KMS-11 (cell line): ENCODE measurements around the gene IFITM2.

ENCODE experiments used
- H2AFZ ChIP-seq: fragments of 200-600 bp; sonication (generic); 2 replicates; pipeline ENCODE4 v1.6.1; 2016; ENCODE audit warnings: antibody characterized with exemption, mixed run types, low read depth
- H3K27ac ChIP-seq: fragments of 200-600 bp; sonication (generic); 2 replicates; pipeline ENCODE4 v1.6.1; 2016; ENCODE audit warnings: mild to moderate bottlenecking, mixed run types
- H3K27me3 ChIP-seq: fragments of 200-600 bp; sonication (generic); 2 replicates; pipeline ENCODE4 v1.6.1; 2017; ENCODE audit warnings: mild to moderate bottlenecking, low read depth, mixed run types, moderate library complexity; ENCODE audit not compliant: insufficient read depth
- H3K36me3 ChIP-seq: fragments of 200-600 bp; sonication (generic); 2 replicates; pipeline ENCODE4 v1.6.1; 2017; ENCODE audit warnings: mild to moderate bottlenecking, mixed run types; ENCODE audit not compliant: insufficient read depth
- H3K4me1 ChIP-seq: fragments of 200-600 bp; sonication (generic); 2 replicates; pipeline ENCODE4 v1.6.1; 2016; ENCODE audit warnings: mild to moderate bottlenecking, low read depth, mixed run types; ENCODE audit not compliant: poor library complexity, severe bottlenecking
- H3K4me2 ChIP-seq: fragments of 200-600 bp; sonication (generic); 2 replicates; pipeline ENCODE4 v1.7.0; 2016; ENCODE audit warnings: mild to moderate bottlenecking, mixed run types
- H3K4me3 ChIP-seq: fragments of 200-600 bp; sonication (generic); IDR thresholded peaks from 2 replicates; pipeline ENCODE4 v1.6.1; 2017; ENCODE audit warnings: low read depth, low read length, mixed read lengths; ENCODE audit not compliant: insufficient read depth
- H3K79me2 ChIP-seq: fragments of 200-600 bp; sonication (generic); 2 replicates; pipeline ENCODE4 v1.6.1; 2016; ENCODE audit warnings: low read depth, mixed run types; ENCODE audit not compliant: insufficient read depth
- H3K9ac ChIP-seq: fragments of 200-600 bp; sonication (generic); 2 replicates; pipeline ENCODE4 v1.6.1; 2016; ENCODE audit warnings: mild to moderate bottlenecking, mixed run types
- H4K20me1 ChIP-seq: fragments of 200-600 bp; sonication (generic); 2 replicates; pipeline ENCODE4 v1.6.1; 2016; ENCODE audit warnings: mild to moderate bottlenecking, mixed run types; ENCODE audit not compliant: insufficient read depth
- TF ChIP-seq, protein P1 (sequence below): fragments of 200-600 bp; sonication (generic); conservative IDR thresholded peaks from 2 replicates; pipeline ENCODE4 v1.6.1; 2017; ENCODE audit warnings: low read depth, mild to moderate bottlenecking, antibody characterized with exemption, low read length, moderate library complexity, mixed read lengths

IFITM2 gene

DNA sequence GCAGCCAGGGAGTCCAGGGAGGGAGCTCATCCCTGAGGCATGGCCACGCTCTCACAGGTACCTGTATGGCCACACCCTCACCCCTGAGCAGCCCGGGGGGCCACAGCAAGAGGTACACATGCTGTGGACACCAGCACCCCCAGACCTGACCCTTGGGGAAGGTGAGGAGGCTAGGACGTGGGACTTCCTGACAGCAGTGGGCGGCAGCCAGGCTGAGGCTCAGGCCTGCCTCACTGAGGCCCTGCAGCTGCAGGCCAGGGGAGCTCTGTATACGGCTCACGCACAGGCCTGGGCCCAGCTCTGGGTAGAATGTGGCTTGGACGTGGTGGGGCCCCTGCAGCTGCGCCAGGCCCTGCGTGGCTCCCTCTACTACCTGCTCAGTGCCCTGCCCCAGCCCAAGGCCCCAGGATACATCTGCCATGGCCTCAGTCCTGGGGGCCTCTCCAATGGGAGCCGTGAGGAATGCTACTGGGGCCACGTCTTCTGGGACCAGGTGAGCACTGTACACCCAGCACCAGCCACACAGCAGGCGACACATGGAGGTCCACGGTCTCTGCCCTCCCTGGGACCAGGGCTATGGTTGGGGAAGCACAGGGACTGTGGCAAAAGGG, 16.9 kb upstream of the IFITM2 start:
- H3K9ac ChIP-seq, result no peak overlapping the region
- H3K27ac ChIP-seq, result no peak overlapping the region
- no peak overlapping the region for H2AFZ ChIP-seq
- no peaks in the 10 kb centered on the region for H3K36me3 ChIP-seq
- TF ChIP-seq, protein P1, sequence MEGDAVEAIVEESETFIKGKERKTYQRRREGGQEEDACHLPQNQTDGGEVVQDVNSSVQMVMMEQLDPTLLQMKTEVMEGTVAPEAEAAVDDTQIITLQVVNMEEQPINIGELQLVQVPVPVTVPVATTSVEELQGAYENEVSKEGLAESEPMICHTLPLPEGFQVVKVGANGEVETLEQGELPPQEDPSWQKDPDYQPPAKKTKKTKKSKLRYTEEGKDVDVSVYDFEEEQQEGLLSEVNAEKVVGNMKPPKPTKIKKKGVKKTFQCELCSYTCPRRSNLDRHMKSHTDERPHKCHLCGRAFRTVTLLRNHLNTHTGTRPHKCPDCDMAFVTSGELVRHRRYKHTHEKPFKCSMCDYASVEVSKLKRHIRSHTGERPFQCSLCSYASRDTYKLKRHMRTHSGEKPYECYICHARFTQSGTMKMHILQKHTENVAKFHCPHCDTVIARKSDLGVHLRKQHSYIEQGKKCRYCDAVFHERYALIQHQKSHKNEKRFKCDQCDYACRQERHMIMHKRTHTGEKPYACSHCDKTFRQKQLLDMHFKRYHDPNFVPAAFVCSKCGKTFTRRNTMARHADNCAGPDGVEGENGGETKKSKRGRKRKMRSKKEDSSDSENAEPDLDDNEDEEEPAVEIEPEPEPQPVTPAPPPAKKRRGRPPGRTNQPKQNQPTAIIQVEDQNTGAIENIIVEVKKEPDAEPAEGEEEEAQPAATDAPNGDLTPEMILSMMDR, result no peak
- H3K4me2 ChIP-seq, result no peak overlapping the region
- H4K20me1 ChIP-seq, result no peaks in the 10 kb centered on the region
- H3K27me3 ChIP-seq, result peaks cover 12% of the 10 kb centered on the region
- no peaks in the 10 kb centered on the region for H3K4me1 ChIP-seq
- H3K4me3 ChIP-seq, result no peak overlapping the region
- H3K79me2 ChIP-seq, result no peaks in the 10 kb centered on the region

DNA sequence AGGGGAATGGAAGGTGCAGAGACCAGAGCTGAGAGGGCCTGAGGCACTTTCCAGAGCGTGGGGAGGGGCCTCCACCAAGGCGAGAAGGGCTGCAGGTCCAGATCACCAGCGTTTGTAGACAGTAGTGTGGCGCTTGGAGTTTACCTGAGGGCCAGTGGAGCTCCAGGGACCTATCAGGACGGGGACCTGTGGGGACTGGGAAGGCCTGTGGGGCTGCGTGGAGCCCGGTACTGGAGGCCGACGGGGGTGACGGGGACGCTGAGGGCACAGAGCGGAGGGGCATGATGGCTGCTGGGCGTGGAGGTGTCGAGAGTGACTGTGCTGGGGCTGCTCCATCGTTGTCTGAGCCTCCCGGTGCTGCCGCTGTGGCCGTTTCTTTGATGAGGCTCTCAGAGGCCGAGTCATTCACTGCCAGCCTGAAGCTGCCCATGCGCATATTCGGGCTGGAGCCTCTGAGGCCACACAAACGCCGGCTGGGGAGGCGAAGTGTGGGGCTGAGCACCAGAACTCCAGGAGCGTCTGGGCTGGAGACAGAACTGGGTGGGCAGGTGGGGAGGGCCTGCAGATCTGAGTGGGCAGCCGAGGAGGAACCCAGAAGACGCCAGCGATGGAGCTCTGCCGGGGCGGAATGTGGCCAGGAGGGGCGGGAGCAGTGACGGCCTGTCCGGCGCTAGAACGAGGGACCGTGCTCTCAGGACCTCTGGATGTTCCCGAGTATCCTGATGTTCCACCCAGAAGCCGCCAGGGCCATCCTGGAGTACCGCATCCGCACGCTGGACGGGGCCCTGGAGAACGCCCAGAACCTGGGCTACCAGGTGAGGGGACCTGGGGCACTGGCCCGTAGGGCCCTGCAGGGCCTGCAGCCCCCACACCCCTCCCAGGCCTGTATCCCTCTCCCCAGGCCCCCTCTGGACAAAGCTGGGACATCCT, 16.1 kb upstream of the IFITM2 start:
- no peaks in the 10 kb centered on the region for H3K79me2 ChIP-seq
- no peak overlapping the region for H3K4me3 ChIP-seq
- no peak overlapping the region for H3K9ac ChIP-seq
- peaks cover 11% of the 10 kb centered on the region for H3K27me3 ChIP-seq
- H3K27ac ChIP-seq, result no peak overlapping the region
- no peaks in the 10 kb centered on the region for H3K4me1 ChIP-seq
- H4K20me1 ChIP-seq, result no peaks in the 10 kb centered on the region
- no peak overlapping the region for H2AFZ ChIP-seq
- H3K4me2 ChIP-seq, result no peak overlapping the region
- TF ChIP-seq, protein P1, result no peak
- no peaks in the 10 kb centered on the region for H3K36me3 ChIP-seq

DNA sequence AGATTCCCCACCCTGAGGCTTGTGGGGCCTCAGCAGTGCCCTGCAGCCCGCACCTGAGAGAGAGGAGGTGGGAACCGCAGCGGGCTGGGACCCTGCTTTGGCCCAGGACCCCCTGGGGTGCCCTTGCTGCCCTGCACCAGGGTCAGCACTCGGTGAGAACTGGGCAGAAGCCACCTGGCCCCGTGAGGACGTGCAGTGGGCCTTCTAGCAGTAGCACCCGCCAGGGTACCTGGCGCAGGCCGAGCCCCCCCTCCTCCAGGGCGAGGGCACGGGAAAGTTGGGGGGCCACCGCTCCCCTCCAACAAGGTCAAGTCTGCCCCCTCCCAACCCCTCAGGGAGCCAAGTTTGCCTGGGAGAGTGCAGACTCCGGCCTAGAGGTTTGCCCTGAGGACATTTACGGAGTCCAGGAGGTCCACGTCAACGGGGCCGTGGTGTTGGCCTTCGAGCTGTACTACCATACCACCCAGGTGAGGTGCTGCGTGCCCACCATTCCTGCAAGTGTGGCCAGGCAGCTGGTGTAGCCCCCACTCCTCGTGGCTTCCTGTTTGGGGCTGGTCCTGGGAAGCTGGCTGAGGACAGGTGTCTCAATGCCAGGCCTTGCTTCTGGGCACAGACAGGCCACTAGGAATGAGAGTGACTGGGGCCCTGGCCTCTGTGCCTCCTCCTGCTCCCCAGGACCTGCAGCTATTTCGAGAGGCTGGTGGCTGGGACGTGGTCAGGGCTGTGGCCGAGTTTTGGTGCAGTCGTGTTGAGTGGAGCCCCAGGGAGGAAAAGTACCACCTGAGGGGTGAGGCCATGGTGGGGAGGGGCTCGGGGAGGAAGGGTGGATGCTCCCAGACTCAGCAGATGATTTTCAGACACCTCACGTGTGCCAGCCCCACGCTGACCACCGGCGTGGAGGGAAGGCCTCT, 15.2 kb upstream of the IFITM2 start:
- H3K79me2 ChIP-seq, result no peaks in the 10 kb centered on the region
- H3K9ac ChIP-seq, result no peak overlapping the region
- H3K4me1 ChIP-seq, result peaks cover 5% of the 10 kb centered on the region
- no peak overlapping the region for H3K4me3 ChIP-seq
- H3K27ac ChIP-seq, result no peak overlapping the region
- H3K27me3 ChIP-seq, result peaks cover 11% of the 10 kb centered on the region
- H2AFZ ChIP-seq, result no peak overlapping the region
- no peak overlapping the region for H3K4me2 ChIP-seq
- H4K20me1 ChIP-seq, result no peaks in the 10 kb centered on the region
- TF ChIP-seq, protein P1, result no peak
- no peaks in the 10 kb centered on the region for H3K36me3 ChIP-seq

DNA sequence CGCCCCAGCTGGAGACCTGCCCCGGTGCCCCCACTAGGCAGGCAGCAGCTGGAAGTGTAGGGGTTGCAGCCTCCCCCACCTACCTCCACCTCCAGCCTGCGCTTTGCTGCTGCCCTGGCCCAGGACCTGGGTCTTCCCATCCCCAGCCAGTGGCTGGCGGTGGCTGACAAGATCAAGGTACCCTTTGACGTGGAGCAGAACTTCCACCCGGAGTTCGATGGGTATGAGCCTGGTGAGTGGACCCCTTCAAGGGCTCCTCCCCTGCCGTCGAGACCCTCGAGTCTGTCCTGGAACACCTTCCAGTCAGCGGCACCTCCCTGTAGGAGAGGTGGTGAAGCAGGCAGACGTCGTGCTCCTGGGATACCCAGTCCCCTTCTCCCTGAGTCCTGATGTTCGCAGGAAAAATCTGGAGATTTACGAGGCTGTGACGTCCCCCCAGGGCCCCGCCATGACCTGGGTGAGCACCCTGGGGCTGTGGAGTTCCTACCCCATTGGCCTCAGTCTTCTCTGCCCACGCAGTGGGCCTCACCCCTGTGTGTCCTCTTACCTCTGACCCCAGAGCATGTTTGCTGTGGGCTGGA, 14.3 kb upstream of the IFITM2 start:
- Histone ChIP-seq H2AFZ (no peak overlapping the region), H3K36me3 (no peaks in the 10 kb centered on the region)

More for the DNA sequence above, 14.3 kb upstream of the IFITM2 start:
- no peak overlapping the region for H3K4me2 ChIP-seq
- no peak overlapping the region for H3K9ac ChIP-seq
- H3K27ac ChIP-seq, result no peak overlapping the region
- peaks cover 2% of the 10 kb centered on the region for H3K27me3 ChIP-seq
- TF ChIP-seq, protein P1, result no peak
- no peaks in the 10 kb centered on the region for H4K20me1 ChIP-seq
- H3K4me1 ChIP-seq, result peaks cover 14% of the 10 kb centered on the region
- no peaks in the 10 kb centered on the region for H3K79me2 ChIP-seq
- H3K4me3 ChIP-seq, result no peak overlapping the region
